Measurements from ENCODE around the gene EPS8L2.
"Not testable (repeated sequence)": the region's sequence is repeated elsewhere in the genome, so short reads cannot be mapped to it uniquely, and the experiment has no call there.

The EPS8L2 gene

GRCh38 chr11:726278-727220, 20.5 kb downstream of the EPS8L2 start:
- no peak for DNase-seq (ENCODE audit: low read depth)

DNA sequence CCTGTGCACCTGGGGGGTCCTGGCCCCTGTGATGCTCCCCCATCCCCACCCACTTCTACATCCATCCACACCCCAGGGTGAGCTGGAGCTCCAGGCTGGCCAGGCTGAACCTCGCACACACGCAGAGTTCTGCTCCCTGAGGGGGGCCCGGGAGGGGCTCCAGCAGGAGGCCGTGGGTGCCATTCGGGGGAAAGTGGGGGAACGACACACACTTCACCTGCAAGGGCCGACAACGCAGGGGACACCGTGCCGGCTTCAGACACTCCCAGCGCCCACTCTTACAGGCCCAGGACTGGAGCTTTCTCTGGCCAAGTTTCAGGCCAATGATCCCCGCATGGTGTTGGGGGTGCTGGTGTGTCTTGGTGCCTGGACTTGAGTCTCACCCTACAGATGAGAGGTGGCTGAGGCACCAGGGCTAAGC, 21.3 kb downstream of the EPS8L2 start:
- DNase-seq (ENCODE audit: low read depth), result no peak

- DNase-seq (ENCODE audit: low read depth), result peak; percentile 94
Observed at GRCh38 chr11:727859-728748, 22.1 kb downstream of the EPS8L2 start.

- no peak for DNase-seq (ENCODE audit: low read depth)
Observed at GRCh38 chr11:728901-729491, 23.0 kb downstream of the EPS8L2 start.

GRCh38 chr11:729492-730074, 23.6 kb downstream of the EPS8L2 start:
- no peak for DNase-seq (ENCODE audit: low read depth)

DNA sequence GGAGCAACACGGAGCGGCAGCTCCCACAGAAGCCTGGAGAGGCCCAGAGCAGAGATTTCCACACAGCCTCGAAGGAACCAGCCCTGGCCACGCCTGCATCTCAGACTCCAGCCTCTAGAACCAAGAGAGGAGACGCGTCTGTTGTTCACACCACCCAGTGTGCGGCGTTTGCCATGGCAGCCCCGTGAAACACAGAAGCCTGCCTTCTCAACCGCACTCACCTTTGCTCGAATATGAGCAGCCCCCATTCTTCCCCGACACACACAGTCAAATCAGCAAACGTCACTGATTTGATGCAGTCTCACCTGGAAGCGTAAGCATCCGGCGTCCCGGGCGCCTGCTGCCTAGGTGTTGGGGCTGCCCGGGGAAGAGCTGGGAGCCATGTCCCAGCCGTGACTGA, 27.0 kb downstream of the EPS8L2 start:
- no peak for DNase-seq (ENCODE audit: low read depth)

GRCh38 chr11:734541-734940, 28.5 kb downstream of the EPS8L2 start:
- DNase-seq (ENCODE audit: low read depth), result not testable (repeated sequence)

DNA sequence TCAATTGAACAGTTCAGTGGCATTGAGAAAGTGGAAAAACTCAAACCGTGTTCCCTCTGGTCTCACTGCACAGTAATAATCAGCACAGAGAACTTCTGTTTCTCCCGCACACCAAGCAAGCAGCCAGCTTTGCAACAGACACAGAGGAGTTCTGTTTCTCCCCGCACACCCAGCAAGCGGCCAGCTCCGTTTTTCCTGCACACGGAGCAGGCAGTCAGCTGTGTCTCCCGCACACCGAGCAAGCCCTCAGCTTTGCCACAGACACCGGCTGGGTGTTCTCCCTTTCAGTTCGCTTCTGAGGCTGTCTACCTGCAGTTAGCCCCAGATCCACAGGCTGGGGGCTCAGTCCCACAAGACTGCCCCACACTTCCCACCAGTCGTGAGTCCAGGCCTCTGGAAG, 31.3 kb downstream of the EPS8L2 start:
- DNase-seq (ENCODE audit: low read depth), result no peak

GRCh38 chr11:737899-738298, 31.9 kb downstream of the EPS8L2 start:
- DNase-seq (ENCODE audit: low read depth), result not testable (repeated sequence)

- DNase-seq (ENCODE audit: low read depth), result no peak
Observed at GRCh38 chr11:742156-742546, 36.1 kb downstream of the EPS8L2 start.

- DNase-seq (ENCODE audit: low read depth), result no peak
Observed at GRCh38 chr11:742571-743201, 36.7 kb downstream of the EPS8L2 start.

GRCh38 chr11:745428-745827, 39.4 kb downstream of the EPS8L2 start:
- DNase-seq (ENCODE audit: low read depth), result no peak

DNA sequence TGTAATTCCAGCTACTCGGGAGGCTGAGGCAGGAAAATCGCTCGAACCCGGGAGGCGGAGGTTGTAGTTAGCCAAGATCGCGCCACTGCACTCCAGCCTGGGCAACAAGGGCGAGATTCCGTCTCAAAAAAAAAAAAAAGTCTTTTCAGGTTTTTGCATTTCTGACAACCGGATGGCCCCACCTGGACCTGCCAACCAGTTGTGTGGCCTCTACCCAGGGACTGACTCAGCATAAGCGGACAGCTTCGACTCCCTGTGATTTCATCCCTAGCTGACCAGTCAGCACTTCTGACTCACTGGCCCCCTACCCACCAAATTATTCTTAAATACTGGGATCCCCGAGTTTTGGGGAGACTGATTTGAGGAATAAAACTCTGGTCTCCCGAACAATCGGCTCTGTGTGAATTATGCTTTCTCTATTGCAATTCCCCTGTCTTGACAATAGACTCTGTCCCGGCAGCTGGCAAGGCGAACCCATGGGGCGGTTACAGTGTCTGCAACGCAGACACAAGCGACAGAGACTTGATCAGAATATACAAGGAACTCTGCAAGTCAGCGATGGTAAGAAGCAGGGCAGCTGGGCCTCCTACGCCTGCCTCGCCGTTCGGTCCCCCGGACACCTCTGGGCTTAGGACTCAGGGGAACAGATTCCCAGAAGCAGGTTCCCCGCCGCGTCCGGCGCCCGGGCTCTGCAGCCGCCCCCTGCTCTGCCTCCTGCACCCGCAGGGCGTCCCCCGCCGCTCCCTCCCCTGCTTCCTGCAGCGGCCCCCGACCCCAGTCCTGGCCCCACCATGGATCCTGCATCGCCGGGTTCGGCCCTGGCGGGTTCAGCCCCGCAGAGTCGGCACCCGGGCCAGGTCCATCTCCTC, 40.5 kb downstream of the EPS8L2 start:
- DNase-seq (ENCODE audit: low read depth), result no peak

DNA sequence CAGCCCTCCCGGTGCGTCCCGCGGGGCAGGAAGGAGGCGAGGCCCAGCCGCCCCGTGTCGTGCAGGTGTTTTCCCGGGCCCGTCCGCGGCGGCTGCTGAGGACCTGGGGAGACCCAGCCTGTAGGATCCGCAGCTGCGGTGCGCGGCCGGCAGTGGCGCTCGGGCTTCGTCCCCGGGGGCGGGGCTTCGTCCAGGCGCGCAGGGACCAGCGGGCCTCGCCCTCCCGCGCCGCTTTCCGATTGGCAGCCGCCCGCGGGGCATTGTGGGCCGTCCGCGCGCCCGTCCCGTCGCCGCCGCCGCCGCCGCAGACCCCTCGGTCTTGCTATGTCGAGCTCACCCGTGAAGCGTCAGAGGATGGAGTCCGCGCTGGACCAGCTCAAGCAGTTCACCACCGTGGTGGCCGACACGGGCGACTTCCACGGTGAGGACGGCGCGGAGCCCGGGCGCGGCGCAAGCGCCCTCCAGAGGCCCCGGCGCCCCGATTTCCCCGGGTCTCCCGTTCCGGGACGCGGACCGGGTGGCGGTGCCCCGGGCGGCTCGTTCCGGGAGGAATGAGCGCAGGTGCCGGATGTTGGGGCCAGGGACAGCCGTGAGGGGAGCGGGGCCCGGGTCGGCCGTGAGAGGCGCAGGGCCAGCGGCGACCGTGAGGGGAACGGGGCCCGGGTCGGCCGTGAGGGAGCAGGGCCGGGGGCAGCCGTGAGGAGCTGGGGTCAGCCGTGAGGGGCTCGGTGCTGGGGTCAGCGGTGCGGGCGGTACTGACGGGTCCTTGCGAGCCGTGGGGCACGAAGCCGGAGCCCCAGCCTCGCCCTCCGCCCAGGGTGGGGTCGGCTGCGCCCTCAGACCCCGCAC, 41.4 kb downstream of the EPS8L2 start, which contains the start of gene TALDO1:
TSS of gene TALDO1 (plus strand) at position 307 of the 849 bp plus-strand sequence. CDS start at position 325, 18 bp downstream.
- DNase-seq (ENCODE audit: low read depth), result peak; percentile 84

DNA sequence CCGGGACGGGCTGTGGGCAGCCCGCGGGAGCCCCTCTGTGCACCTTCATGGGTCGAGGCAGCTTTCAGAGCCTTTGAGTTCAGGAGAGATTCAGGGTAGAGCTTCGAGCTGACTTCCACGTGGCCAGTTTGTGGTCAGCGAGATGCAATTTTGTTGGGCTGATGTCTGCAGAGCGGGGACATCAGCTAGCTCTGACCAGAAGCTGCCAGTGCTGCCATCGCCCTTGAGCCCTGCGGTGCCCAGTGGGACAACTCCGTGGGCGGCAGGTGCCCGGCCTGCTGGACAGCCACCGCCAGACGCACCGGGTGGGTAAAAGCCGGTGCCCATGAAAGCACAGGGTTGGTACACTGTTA, 42.0 kb downstream of the EPS8L2 start:
- DNase-seq (ENCODE audit: low read depth), result peak; percentile 31

DNA sequence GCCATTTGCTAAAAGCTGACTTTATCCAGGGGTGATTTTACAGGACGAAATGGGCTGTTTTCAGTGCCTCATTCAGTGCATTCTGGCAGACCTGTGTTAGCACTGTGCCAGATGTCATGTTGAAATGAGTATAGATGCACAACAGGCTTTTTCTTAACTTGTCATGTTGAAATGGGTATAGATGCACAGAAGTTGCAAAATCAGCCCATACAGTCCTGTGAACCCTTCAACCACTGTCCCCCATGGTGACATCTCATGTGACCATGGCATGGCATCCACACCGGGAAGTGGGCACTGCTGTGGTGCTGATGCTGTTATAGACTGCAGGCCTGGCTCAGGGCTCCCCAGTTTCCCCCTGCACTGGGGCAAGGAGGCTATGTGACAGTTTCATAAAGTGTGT, 43.7 kb downstream of the EPS8L2 start:
- DNase-seq (ENCODE audit: low read depth), result peak; percentile 67

- DNase-seq (ENCODE audit: low read depth), result no peak
Observed at GRCh38 chr11:760236-760635, 54.2 kb downstream of the EPS8L2 start.

GRCh38 chr11:761526-762108, 55.6 kb downstream of the EPS8L2 start:
- DNase-seq (ENCODE audit: low read depth), result no peak

DNA sequence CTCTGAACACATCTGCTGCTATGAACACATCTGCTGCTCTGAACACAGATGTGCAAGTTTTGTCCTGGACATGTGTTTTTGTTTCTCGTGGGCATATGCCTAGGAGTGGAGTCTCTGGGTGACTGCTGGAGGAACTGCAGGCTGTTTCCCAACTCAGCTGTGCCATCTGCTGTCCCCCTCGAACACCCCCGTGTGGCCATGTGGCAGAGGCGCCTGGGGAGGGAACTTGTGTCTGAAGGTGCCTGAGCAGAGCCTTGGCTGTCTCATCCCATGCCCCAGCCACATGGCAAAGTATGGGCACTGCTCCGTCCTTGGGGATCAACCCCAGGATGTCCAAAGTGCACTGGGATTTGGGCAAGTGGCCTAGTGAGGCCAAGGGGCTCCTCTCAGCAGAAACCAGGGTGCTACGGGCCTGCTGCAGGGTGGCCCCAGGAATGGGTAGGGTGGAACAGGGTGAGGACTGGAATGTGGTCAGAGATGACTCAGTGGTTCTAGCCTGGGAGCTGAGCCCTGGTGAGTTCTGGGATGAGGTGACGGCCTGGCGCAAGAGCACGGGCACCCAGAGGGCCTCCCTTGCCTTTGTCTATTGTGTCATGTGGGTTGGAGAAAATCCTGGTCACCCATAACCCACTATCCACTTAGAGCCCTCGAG, 56.5 kb downstream of the EPS8L2 start:
- peak; percentile 92 for DNase-seq (ENCODE audit: low read depth)

All from fibroblast of gingiva (primary cell).